BE2C (cell line): ENCODE results near the gene MAST2.

Experiments used
- DNase-seq: peaks from one replicate; pipeline ENCODE4 v3.0.0-alpha.2; 2020
- H3K27me3 ChIP-seq: fragments of 250-450 bp; sonication (Bioruptor Pico); 2 replicates; pipeline ENCODE4 v1.5.1; 2020; ENCODE audit warnings: mild to moderate bottlenecking
- H3K36me3 ChIP-seq: fragments of 250-450 bp; sonication (Bioruptor Pico); 2 replicates; pipeline ENCODE4 v1.5.1; 2020; ENCODE audit warnings: mild to moderate bottlenecking
- H3K4me1 ChIP-seq: fragments of 250-450 bp; sonication (Bioruptor Pico); 2 replicates; pipeline ENCODE4 v1.5.1; 2020
- H3K4me3 ChIP-seq: 2 replicates; pipeline ENCODE4 v1.5.1; 2011; ENCODE audit warnings: low read depth, low read length
- H3K9me3 ChIP-seq: fragments of 250-450 bp; sonication (Bioruptor Pico); 2 replicates; pipeline ENCODE4 v1.5.1; 2020
- TF ChIP-seq, protein P1 (sequence below): IDR thresholded peaks from 2 replicates; pipeline ENCODE4 v1.5.1; 2012; ENCODE audit warnings: mild to moderate bottlenecking, low read depth, low read length

Gene MAST2

DNA sequence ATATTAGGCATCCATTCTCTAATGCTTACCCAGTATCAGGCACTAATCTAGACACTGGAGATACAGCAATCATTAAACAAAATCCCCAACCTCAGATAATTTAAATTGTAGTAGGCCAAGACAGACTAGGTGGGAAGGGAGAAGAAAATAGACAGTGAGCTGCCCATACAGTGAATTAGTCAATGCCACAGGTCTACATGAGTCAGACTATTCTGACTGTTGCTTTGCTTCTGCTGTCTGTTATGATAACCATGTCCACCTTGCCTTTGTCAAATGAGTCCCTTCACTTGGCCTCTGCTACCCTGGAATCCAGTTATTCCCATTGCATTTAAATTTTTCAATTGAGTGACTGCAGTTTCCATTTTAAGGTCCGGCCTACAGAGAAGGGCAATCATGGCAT, 269.6 kb downstream of the MAST2 start:
- TF ChIP-seq, protein P1, sequence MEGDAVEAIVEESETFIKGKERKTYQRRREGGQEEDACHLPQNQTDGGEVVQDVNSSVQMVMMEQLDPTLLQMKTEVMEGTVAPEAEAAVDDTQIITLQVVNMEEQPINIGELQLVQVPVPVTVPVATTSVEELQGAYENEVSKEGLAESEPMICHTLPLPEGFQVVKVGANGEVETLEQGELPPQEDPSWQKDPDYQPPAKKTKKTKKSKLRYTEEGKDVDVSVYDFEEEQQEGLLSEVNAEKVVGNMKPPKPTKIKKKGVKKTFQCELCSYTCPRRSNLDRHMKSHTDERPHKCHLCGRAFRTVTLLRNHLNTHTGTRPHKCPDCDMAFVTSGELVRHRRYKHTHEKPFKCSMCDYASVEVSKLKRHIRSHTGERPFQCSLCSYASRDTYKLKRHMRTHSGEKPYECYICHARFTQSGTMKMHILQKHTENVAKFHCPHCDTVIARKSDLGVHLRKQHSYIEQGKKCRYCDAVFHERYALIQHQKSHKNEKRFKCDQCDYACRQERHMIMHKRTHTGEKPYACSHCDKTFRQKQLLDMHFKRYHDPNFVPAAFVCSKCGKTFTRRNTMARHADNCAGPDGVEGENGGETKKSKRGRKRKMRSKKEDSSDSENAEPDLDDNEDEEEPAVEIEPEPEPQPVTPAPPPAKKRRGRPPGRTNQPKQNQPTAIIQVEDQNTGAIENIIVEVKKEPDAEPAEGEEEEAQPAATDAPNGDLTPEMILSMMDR: no peak
- Histone ChIP-seq H3K27me3 (no peaks in the 10 kb centered on the region), H3K9me3 (no peaks in the 10 kb centered on the region), H3K4me1 (no peaks in the 10 kb centered on the region), H3K4me3 (no peak overlapping the region), H3K36me3 (peaks cover 3% of the 10 kb centered on the region)
- no peak for DNase-seq

DNA sequence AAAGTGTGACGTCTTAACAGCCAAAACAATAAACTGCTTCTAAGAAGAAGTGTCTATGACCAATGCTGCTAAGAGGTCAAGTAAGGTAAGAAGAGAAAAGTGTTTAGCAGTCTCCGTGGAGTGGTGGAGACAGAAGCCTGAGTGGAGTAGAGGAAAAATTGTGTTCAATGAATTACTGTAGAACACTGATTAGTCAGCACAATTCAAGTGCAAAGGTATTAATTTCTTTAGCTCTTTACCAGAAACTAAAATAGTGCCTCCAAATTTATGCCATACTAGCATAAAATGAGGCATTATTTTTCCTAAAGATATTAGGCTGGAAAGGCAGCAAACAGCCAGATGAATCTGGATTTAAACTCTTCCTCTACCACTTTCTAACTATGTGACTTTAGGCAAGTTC, 272.9 kb downstream of the MAST2 start:
- Histone ChIP-seq H3K36me3 (no peaks in the 10 kb centered on the region), H3K4me1 (no peaks in the 10 kb centered on the region), H3K4me3 (no peak overlapping the region), H3K9me3 (no peaks in the 10 kb centered on the region), H3K27me3 (no peaks in the 10 kb centered on the region)
- no peak for DNase-seq
- TF ChIP-seq, protein P1: no peak

GRCh38 chr1:46077644-46078043, 274.2 kb downstream of the MAST2 start:
- Histone ChIP-seq H3K4me3 (no peak overlapping the region), H3K27me3 (no peaks in the 10 kb centered on the region), H3K4me1 (no peaks in the 10 kb centered on the region), H3K9me3 (no peaks in the 10 kb centered on the region), H3K36me3 (no peaks in the 10 kb centered on the region)
- no peak for DNase-seq
- TF ChIP-seq, protein P1: no peak

DNA sequence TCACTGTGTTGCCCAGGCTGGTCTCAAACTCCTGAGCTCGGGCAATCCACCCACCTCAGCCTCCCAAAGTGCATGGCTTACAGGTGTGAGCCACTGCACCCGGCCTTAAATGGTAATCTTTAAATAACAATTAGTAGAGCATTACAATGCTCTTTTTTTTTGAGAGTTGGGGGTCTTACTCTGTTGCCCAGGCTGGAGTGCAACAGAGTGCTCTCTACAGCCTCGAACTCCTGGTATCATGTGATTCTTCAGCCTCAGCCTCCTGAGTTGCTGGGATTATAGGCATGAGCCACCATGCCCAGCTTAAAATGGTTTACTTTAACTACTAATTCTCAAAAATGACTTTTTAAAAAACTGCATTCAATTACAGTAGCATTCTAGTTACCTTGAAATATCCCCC, 276.8 kb downstream of the MAST2 start:
- DNase-seq: no peak
- TF ChIP-seq, protein P1: no peak
- H3K4me3 ChIP-seq: no peak overlapping the region
- no peaks in the 10 kb centered on the region for H3K4me1 ChIP-seq
- H3K27me3 ChIP-seq: no peaks in the 10 kb centered on the region
- H3K9me3 ChIP-seq: no peaks in the 10 kb centered on the region
- no peaks in the 10 kb centered on the region for H3K36me3 ChIP-seq

DNA sequence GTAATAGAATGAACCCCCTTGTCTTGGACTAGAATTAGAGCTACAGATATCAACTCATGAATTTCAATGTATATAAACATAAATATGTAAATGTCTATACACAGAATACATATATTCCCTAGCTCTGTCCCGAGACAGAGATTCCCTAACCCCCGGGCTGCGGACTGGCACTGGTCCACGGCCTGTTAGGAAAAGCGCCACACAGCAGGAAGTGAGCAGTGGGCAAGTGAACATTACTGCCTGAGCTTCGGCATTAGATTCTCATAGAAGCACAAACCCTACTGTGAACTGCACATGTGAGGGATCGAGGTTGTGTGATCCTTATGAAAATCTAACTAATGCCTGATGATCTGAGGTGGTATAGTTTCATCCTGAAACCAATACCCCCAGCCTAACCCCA, 277.8 kb downstream of the MAST2 start:
- DNase-seq: no peak
- H3K4me3 ChIP-seq: no peak overlapping the region
- TF ChIP-seq, protein P1: no peak
- H3K36me3 ChIP-seq: no peaks in the 10 kb centered on the region
- H3K4me1 ChIP-seq: no peaks in the 10 kb centered on the region
- no peaks in the 10 kb centered on the region for H3K9me3 ChIP-seq
- H3K27me3 ChIP-seq: no peaks in the 10 kb centered on the region

DNA sequence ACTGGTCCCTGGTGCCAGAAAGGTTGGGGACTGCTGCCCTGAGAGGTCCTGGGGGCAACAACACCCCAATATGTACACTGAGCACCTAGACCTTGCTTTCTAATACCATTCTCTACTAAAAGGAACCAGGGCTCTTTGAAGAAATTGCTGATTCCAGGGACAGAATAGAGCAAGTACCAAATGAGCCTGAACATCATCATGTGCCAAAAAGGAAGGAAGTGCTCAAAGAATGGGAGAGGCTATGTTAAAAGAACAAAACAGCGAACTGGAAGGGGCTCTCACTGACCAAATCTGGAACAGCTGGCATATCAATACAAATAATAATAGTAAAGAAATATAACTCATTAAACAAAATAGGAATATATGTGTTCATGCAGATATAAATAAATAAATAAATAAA, 278.2 kb downstream of the MAST2 start:
- Histone ChIP-seq H3K36me3 (no peaks in the 10 kb centered on the region), H3K4me3 (no peak overlapping the region), H3K4me1 (no peaks in the 10 kb centered on the region), H3K9me3 (no peaks in the 10 kb centered on the region), H3K27me3 (no peaks in the 10 kb centered on the region)
- TF ChIP-seq, protein P1: no peak
- no peak for DNase-seq
